AG04449 (cell line): ENCODE results near the gene ABTB2.

Experiments
- CTCF ChIA-PET: fragments of 350-600 bp; formaldehyde crosslinking; extraction: SDS; loops from one replicate; lab custom pipeline; 2021; ENCODE audit warnings: antibody characterized with exemption; lab: Yijun Ruan, JAX
- POLR2A ChIA-PET: fragments of 400-600, 350-600 bp; formaldehyde crosslinking; extraction: SDS; loops from one replicate; lab custom pipeline; 2020; ENCODE audit warnings: antibody characterized with exemption, inconsistent platforms; lab: Yijun Ruan, JAX
- DNase-seq: peaks from one replicate; pipeline ENCODE4 v3.0.0-alpha.2; 2010; ENCODE audit warnings: low read depth, low spot score
- H3K4me3 ChIP-seq: 2 replicates; pipeline ENCODE4 v1.5.1; 2011; ENCODE audit warnings: low read depth, mild to moderate bottlenecking, control low read depth, low read length
- TF ChIP-seq, protein P1 (sequence below): IDR thresholded peaks from one replicate; pipeline ENCODE4 v1.5.1; 2011; ENCODE audit warnings: mild to moderate bottlenecking, moderate library complexity, low read length, control low read depth, inconsistent platforms; ENCODE audit not compliant: insufficient read depth; ENCODE audit errors: missing control alignments

ABTB2 gene

DNA sequence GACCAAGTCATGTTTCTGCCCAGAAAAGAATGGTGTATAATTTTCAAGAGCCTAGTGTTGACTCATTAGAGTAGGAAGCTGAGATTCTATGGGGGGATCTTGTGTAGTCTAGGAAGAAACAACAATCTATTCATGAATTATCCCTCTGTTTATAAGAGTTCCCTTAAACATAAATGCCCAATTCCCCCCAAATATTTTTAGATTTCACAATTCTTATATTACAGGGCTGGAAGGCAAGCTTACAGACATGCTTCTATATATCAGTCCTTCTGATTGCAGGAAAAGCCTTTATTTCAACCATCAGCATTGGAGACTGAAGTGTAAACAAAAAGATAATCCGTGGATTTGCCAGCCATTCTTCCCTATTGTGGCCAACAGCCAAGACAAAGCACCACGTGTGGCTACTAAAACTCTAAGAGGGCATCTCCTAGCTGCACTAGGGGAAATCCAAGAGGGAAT, 181.0 kb downstream of the ABTB2 start:
- no peak for DNase-seq
- ChIA-PET POLR2A (no interaction called here), CTCF (interaction anchor here (0.7 to 13.8 kb wide), 6 partner anchors 10 to 337 kb away, joined by 3 to 258 read pairs (median 34); partner anchors contain the start of genes ABTB2 and ELF5)
- H3K4me3 ChIP-seq, result no peak overlapping the region
- TF ChIP-seq, protein P1, sequence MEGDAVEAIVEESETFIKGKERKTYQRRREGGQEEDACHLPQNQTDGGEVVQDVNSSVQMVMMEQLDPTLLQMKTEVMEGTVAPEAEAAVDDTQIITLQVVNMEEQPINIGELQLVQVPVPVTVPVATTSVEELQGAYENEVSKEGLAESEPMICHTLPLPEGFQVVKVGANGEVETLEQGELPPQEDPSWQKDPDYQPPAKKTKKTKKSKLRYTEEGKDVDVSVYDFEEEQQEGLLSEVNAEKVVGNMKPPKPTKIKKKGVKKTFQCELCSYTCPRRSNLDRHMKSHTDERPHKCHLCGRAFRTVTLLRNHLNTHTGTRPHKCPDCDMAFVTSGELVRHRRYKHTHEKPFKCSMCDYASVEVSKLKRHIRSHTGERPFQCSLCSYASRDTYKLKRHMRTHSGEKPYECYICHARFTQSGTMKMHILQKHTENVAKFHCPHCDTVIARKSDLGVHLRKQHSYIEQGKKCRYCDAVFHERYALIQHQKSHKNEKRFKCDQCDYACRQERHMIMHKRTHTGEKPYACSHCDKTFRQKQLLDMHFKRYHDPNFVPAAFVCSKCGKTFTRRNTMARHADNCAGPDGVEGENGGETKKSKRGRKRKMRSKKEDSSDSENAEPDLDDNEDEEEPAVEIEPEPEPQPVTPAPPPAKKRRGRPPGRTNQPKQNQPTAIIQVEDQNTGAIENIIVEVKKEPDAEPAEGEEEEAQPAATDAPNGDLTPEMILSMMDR, result no peak

DNA sequence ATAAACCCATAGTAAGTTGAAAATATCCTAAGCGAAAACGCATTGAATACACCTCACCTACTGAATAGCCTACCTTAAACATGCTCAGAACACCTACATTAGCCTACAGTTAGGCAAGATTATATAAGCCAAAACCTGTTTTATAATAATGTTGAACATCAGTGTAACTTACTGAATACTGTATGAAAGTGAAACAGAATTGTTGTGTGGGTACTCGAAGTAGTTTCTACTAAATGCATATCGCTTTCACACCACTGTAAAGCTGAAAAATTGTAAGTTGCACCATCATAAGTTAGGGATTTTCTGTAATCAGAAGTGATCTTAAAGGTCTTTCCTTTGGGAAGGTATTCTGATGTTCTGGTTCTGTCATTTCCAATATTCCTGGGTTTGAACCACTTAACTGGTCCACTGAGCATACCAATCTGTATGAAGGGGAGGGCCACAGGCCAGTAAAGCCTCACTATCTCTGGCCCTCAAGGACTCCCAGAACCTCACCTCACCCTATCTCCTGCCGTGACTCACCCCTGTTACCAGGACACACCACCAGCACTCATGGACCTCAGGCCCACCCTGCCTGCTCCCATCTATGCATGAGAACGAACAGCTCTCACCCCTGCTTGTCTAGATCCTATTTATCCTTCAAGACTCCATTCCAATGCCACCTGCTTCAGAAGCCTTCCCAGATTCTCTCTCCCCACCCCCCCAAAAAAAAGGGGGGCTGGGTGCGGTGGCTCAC, 182.4 kb downstream of the ABTB2 start:
- ChIA-PET CTCF (interaction anchor here (0.7 to 13.8 kb wide), 22 partner anchors 11 to 723 kb away, joined by 3 to 258 read pairs (median 8); partner anchors contain the start of gene ABTB2), POLR2A (no interaction called here)
- TF ChIP-seq, protein P1, result no peak
- H3K4me3 ChIP-seq, result no peak overlapping the region
- no peak for DNase-seq

DNA sequence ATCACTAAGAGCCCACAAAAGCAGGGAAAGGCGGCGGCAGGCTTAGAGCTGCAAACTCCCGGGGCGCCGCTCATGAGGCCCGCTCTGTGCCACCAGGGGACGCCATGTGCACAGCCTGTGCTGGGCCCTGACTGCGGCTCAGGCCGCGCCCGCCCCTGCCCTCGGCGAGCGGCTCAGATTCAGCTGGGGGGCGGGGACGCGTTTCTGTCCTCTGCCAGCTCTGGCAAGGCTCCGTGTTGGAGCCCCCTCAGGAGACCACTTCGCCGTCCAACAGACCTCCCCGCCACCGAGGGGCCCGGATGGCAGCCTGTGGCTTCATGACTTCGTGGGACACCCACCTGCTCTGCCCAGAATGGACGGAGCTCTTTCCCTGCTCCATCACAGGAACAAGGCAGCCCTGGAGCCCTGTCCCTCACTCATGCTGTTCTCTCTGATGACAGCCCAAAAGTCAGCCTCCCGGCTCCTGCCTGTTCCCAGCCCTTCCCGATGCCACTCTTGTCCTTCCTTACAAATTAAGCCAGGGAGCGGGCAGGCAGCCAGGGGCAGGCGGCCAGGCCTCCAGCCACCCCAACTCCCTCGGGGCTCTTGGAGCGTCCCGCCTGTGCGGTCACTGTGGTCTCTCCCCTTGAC, 183.3 kb downstream of the ABTB2 start:
- ChIA-PET CTCF (interaction anchor here (0.5 to 13.8 kb wide), 55 partner anchors 8 to 724 kb away, joined by 3 to 258 read pairs (median 4); partner anchors contain the start of gene ABTB2), POLR2A (interaction anchor here (1.3 kb wide), 1 partner anchor 184 kb away, joined by 14 read pairs; the partner anchor contains the start of gene ABTB2)
- DNase-seq, result no peak
- H3K4me3 ChIP-seq, result peak overlapping the region; percentile 45
- TF ChIP-seq, protein P1, result peak; percentile 98

DNA sequence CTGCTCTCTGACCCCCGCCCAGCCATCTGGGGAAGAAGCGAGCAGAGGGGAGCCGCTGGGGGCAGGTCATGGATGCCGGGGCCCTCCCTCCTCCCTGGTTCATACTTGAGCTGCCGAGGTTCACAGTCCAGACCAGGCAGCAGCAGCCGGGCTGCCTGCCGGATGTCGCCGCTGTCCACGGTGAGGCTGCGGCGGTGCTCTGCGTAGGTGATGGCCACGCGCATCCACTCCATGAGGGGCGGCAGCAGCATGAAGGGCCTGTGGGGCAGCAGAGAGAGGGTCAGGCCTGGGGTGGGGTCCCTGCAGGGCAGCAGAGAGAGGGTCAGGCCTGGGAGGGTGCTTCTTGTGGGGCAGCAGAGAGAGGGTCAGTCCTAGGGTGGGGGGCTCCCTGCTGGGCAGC, 184.8 kb downstream of the ABTB2 start:
- POLR2A ChIA-PET, result no interaction called here
- TF ChIP-seq, protein P1, result no peak
- no peak overlapping the region for H3K4me3 ChIP-seq
- no peak for DNase-seq
- CTCF ChIA-PET, result interaction anchor here (1.0 to 13.8 kb wide), 10 partner anchors 8 to 320 kb away, joined by 4 to 258 read pairs (median 22); partner anchors contain the start of gene ABTB2

DNA sequence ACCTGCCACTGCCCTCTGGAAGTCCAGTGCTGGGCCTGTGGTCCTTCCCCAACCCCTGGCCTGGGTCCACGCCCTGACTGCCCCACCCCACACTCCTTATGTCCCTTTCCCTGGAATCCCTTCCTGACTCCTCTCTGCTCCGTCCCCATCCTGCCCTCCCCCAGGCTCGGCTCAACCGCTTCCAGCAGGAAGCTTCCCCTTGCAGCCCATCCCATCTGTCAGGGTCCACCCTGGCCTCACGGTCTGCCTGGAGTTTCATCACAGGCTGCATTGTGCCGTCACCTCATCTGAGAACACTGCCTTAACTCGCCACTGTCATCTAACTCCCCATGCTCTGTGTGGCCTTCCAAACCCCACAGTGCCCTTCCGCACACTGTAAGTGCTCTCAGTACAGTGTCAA, 188.1 kb downstream of the ABTB2 start:
- TF ChIP-seq, protein P1, result no peak
- H3K4me3 ChIP-seq, result no peak overlapping the region
- ChIA-PET CTCF (interaction anchor here (1.2 to 13.8 kb wide), 6 partner anchors 15 to 321 kb away, joined by 3 to 193 read pairs (median 5); partner anchors contain the start of gene ABTB2), POLR2A (no interaction called here)
- DNase-seq, result no peak
